Mesendoderm (in vitro differentiated cells): ENCODE data around the gene MROH9. TPM values are rescaled to one million over a fixed set of nuclear protein-coding genes. Genes with fewer than 3 reads are reported as not detected.

Experiments used
- DNase-seq: peaks from one replicate; pipeline ENCODE4 v3.0.0; 2013
- H2AK5ac ChIP-seq: 2 replicates; pipeline ENCODE4 v1.6.1; 2013; ENCODE audit warnings: low read length, inconsistent platforms
- H2BK120ac ChIP-seq: 2 replicates; pipeline ENCODE4 v1.6.1; 2013; ENCODE audit warnings: low read depth, mild to moderate bottlenecking, low read length, moderate library complexity, mixed read lengths
- H2BK15ac ChIP-seq: replicated peaks from 2 replicates; pipeline ENCODE4 v1.6.1; 2013; ENCODE audit warnings: low read depth, mild to moderate bottlenecking, moderate library complexity
- H2BK5ac ChIP-seq: 2 replicates; pipeline ENCODE4 v1.6.1; 2013; ENCODE audit warnings: low read length, inconsistent platforms
- H3K18ac ChIP-seq: 2 replicates; pipeline ENCODE4 v1.6.1; 2013; ENCODE audit warnings: mild to moderate bottlenecking, low read length, mixed read lengths
- H3K23ac ChIP-seq: one replicate; pipeline ENCODE4 v1.6.1; 2013; ENCODE audit warnings: low read length
- H3K27ac ChIP-seq: 2 replicates; pipeline ENCODE4 v1.5.1; 2013; ENCODE audit warnings: low read depth, mild to moderate bottlenecking, inconsistent platforms, low read length, moderate library complexity
- H3K27me3 ChIP-seq: 2 replicates; pipeline ENCODE4 v1.6.1; 2013; ENCODE audit warnings: low read length, control low read depth, mild to moderate bottlenecking, inconsistent platforms; ENCODE audit not compliant: insufficient read depth, poor library complexity
- H3K36me3 ChIP-seq: 2 replicates; pipeline ENCODE4 v1.6.1; 2013; ENCODE audit warnings: low read length, inconsistent platforms; ENCODE audit not compliant: control insufficient read depth, insufficient read depth
- H3K4ac ChIP-seq: one replicate; pipeline ENCODE4 v1.6.1; 2013; ENCODE audit warnings: low read depth, mild to moderate bottlenecking, low read length, moderate library complexity
- H3K4me1 ChIP-seq: 2 replicates; pipeline ENCODE4 v1.6.1; 2013; ENCODE audit warnings: low read depth, low read length, inconsistent platforms; ENCODE audit not compliant: control insufficient read depth
- H3K4me2 ChIP-seq: 2 replicates; pipeline ENCODE4 v1.6.1; 2013; ENCODE audit warnings: low read length
- H3K4me3 ChIP-seq: 2 replicates; pipeline ENCODE4 v1.5.1; 2013; ENCODE audit warnings: mild to moderate bottlenecking, low read length
- H3K56ac ChIP-seq: one replicate; pipeline ENCODE4 v1.6.1; 2013; ENCODE audit warnings: low read length
- H3K79me1 ChIP-seq: 2 replicates; pipeline ENCODE4 v1.6.1; 2013; ENCODE audit warnings: low read length, inconsistent platforms
- H3K79me2 ChIP-seq: 2 replicates; pipeline ENCODE4 v1.6.1; 2013; ENCODE audit warnings: mild to moderate bottlenecking, low read length; ENCODE audit not compliant: control insufficient read depth, insufficient read depth
- H3K9ac ChIP-seq: 2 replicates; pipeline ENCODE4 v1.6.1; 2013; ENCODE audit warnings: low read length, inconsistent platforms
- H4K5ac ChIP-seq: one replicate; pipeline ENCODE4 v1.6.1; 2013; ENCODE audit warnings: low read length
- H4K8ac ChIP-seq: one replicate; pipeline ENCODE4 v1.6.1; 2013; ENCODE audit warnings: low read depth, mild to moderate bottlenecking, control low read depth, low read length, moderate library complexity
- WGBS: extraction: QIAGEN DNeasy Blood & Tissue Kit; methylation state at CpG from one replicate; pipeline ENCODE4 v1.1.7; 2013; ENCODE audit warnings: low lambda C conversion rate, missing lambda C conversion rate; ENCODE audit not compliant: insufficient coverage; ENCODE audit errors: extremely low coverage; 5-methylcytosine and 5-hydroxymethylcytosine counted together
- small RNA-seq: library from polyadenylated mRNA; stranded (forward); fragments of <200 nt; extraction: miRNeasy Mini kit (QIAGEN cat#:217004); gene quantifications from one replicate; pipeline ENCODE3, GENCODE V24; 2013; ENCODE audit not compliant: insufficient read depth

MROH9 gene

DNA sequence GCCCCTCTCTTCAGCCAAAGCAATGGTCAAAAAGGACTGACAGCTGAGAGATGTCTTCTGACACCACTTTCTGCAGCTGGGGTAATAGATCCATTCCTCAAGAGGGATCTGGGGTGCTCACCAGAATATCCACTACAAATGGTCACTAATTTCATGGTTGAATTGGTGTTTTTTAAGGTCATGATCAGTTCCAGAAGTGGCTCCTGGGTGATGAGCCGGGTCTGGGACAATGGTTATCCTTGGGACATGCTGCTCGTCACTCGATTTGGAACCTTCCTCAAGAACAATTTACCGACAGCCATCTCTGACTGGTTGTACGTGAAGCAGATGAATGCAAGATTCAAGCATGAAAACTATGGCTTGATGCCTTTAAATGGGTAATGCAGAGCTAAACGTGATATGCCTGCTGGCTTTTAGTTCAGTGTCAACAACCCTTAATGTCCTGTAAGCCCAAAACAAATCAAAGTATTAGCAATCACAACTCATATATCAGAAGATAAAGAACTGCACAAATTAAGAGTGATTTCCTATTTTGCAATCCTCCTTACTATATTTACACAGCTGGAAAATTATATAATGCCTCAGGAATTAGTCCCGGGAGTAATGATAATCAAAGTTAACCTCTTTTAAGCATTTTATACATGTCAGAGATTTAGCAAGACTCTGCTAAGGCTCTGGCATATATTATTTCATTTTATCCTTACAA is 175.4 kb downstream of the MROH9 start:
- H2BK5ac ChIP-seq, result no peak overlapping the region
- H3K56ac ChIP-seq, result no peak overlapping the region
- no peak overlapping the region for H3K4me3 ChIP-seq
- no peak overlapping the region for H4K5ac ChIP-seq
- H4K8ac ChIP-seq, result no peak overlapping the region
- no peaks in the 10 kb centered on the region for H3K27me3 ChIP-seq
- no peak for DNase-seq
- no peak overlapping the region for H3K4me2 ChIP-seq
- no peak overlapping the region for H2BK120ac ChIP-seq
- H3K79me1 ChIP-seq, result no peaks in the 10 kb centered on the region
- H3K18ac ChIP-seq, result no peak overlapping the region
- no CpG with 5 or more reads among the region's 7 CpGs for WGBS
- no peak overlapping the region for H2BK15ac ChIP-seq
- no peak overlapping the region for H2AK5ac ChIP-seq
- H3K36me3 ChIP-seq, result no peaks in the 10 kb centered on the region
- no peaks in the 10 kb centered on the region for H3K4me1 ChIP-seq
- H3K23ac ChIP-seq, result no peak overlapping the region
- no peaks in the 10 kb centered on the region for H3K79me2 ChIP-seq
- H3K4ac ChIP-seq, result no peak overlapping the region
- no peak overlapping the region for H3K27ac ChIP-seq
- H3K9ac ChIP-seq, result no peak overlapping the region

DNA sequence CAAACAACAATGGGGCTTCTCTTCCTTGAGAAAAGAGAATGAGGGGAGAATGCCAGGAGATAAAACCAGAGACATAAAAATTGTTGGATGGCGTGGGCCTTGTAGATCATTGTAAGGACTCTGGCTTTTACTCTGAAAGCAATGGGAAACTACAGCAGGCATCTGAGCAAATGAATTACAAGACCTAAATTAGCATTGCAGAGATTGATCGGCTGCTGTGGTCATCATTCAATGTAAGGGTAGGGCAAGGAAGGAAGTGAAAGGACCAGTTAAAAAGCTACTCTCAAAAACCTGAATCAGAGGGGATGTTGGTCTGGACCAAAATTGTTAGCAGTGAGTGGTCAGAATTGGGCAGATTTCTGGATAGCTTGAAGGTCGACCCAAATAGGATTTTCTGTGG is 176.8 kb downstream of the MROH9 start:
- Histone ChIP-seq H3K23ac (no peak overlapping the region), H2BK15ac (no peak overlapping the region), H3K4me1 (no peaks in the 10 kb centered on the region), H3K4me2 (no peak overlapping the region), H2BK5ac (no peak overlapping the region), H3K79me1 (no peaks in the 10 kb centered on the region), H3K4me3 (no peak overlapping the region), H2AK5ac (no peak overlapping the region), H3K27me3 (no peaks in the 10 kb centered on the region), H3K36me3 (no peaks in the 10 kb centered on the region), H3K18ac (no peak overlapping the region), H4K5ac (no peak overlapping the region), H3K79me2 (no peaks in the 10 kb centered on the region), H3K56ac (no peak overlapping the region), H3K27ac (no peak overlapping the region), H4K8ac (no peak overlapping the region), H3K4ac (no peak overlapping the region), H3K9ac (no peak overlapping the region), H2BK120ac (no peak overlapping the region)
- no CpG with 5 or more reads among the region's 3 CpGs for WGBS
- no peak for DNase-seq

DNA sequence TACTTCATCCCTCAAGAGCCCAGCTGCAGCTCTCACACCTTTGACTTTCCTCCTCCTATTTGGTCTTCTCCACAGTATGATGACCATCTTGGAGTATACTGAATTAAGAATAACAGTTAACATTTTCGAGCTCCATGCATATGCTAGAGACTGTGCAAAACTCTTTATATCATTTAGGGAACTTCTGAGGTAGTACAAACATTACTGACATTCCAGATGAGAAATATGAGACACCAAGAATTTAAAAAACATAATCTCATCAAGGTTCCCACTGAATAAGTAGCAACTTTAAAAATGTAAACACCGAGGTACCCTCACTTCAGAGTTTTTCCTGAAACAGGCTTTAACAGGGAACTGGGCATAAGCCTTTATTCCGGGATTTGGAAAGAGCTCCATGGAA is 178.0 kb downstream of the MROH9 start:
- Histone ChIP-seq H3K27me3 (no peaks in the 10 kb centered on the region), H3K27ac (no peak overlapping the region), H2AK5ac (no peak overlapping the region), H4K5ac (no peak overlapping the region), H3K4ac (no peak overlapping the region), H3K4me3 (no peak overlapping the region), H3K79me2 (no peaks in the 10 kb centered on the region), H2BK15ac (no peak overlapping the region), H4K8ac (no peak overlapping the region), H3K23ac (no peak overlapping the region), H3K9ac (no peak overlapping the region), H2BK120ac (no peak overlapping the region), H3K4me2 (no peak overlapping the region), H3K36me3 (no peaks in the 10 kb centered on the region), H3K18ac (no peak overlapping the region), H3K79me1 (no peaks in the 10 kb centered on the region), H2BK5ac (no peak overlapping the region), H3K56ac (no peak overlapping the region), H3K4me1 (no peaks in the 10 kb centered on the region)
- WGBS, result no CpG with 5 or more reads among the region's 3 CpGs
- DNase-seq, result no peak

Small RNA genes lying within 50 kb of the gene (small RNA-seq; reads per million reads assigned to genes)
- not detected for gene MIR1295A
